NB4 (cell line): ENCODE results near the gene SERP2.

Experiments
- CTCF ChIP-seq: IDR thresholded peaks from one replicate; pipeline ENCODE4 v1.5.1; 2012; ENCODE audit warnings: low read depth, low read length
- MAX ChIP-seq: IDR thresholded peaks from 2 replicates; pipeline ENCODE4 v1.6.1; 2011; ENCODE audit warnings: low read depth, low read length
- POLR2A ChIP-seq: IDR thresholded peaks from 2 replicates; pipeline ENCODE4 v1.6.1; 2011; ENCODE audit warnings: mild to moderate bottlenecking; ENCODE audit not compliant: insufficient read length; ENCODE audit errors: extremely low read depth

- TF ChIP-seq POLR2A (no peak), CTCF (no peak), MAX (no peak)
Measured at GRCh38 chr13:44412346-44412935, 38.8 kb downstream of the SERP2 start.
